ENCODE data around the gene ANK2. TPM values are rescaled to one million over a fixed set of nuclear protein-coding genes. Genes with fewer than 3 reads are reported as not detected.
"Not testable (repeated sequence)": the region's sequence is repeated elsewhere in the genome, so short reads cannot be mapped to it uniquely, and the experiment has no call there.

Gene ANK2
- total and polyA plus RNA-seq, 2 experiments from 2014 or later: 7.7 to 40.4 TPM

GRCh38 chr4:113243312-113243711 lies 193.9 kb downstream of the ANK2 start:
- ATAC-seq: no peak

GRCh38 chr4:113244747-113245146 lies 195.3 kb downstream of the ANK2 start:
- H3K9me3 Mint-ChIP-seq; H3K4me3 ChIP-seq; H3K4me1 ChIP-seq (ENCODE audit: insufficient read depth); H3K4me3 Mint-ChIP-seq; H3K27me3 ChIP-seq (ENCODE audit: insufficient read depth); H3K36me3 ChIP-seq (ENCODE audit: insufficient read depth); DNase-seq (ENCODE audit: low spot score); H3K4me1 Mint-ChIP-seq; H3K27ac Mint-ChIP-seq; H3K79me2 ChIP-seq (replicated peaks; ENCODE audit: insufficient read depth); H3K9me2 ChIP-seq (ENCODE audit: insufficient read depth); H3K4me2 ChIP-seq; H3K27me3 Mint-ChIP-seq (ENCODE audit: insufficient read depth, low read depth, poor library complexity); H4K20me1 ChIP-seq (replicated peaks; ENCODE audit: insufficient read depth); ATAC-seq; H2AFZ ChIP-seq; H3K27ac ChIP-seq (ENCODE audit: low read depth); H3F3A ChIP-seq (replicated peaks; ENCODE audit: low read depth): not testable (repeated sequence)
- peaks cover 13% of the 10 kb centered on the region; the same call in 2 of the 3 replicates for H3K36me3 Mint-ChIP-seq (ENCODE audit: low read depth)

More at GRCh38 chr4:113243312-113243711, 193.9 kb downstream of the ANK2 start:
- peaks cover 13% of the 10 kb centered on the region; the same call in 2 of the 3 replicates for H3K36me3 Mint-ChIP-seq (ENCODE audit: low read depth)
- Histone ChIP-seq H3K36me3 (ENCODE audit: insufficient read depth) (no peaks in the 10 kb centered on the region), H3K4me1 (ENCODE audit: insufficient read depth) (no peaks in the 10 kb centered on the region), H3K27me3 (ENCODE audit: insufficient read depth) (no peaks in the 10 kb centered on the region), H3K79me2 (replicated peaks; ENCODE audit: insufficient read depth) (no peaks in the 10 kb centered on the region), H3K9me2 (ENCODE audit: insufficient read depth) (no peaks in the 10 kb centered on the region), H3K4me3 (no peak overlapping the region), H3F3A (replicated peaks; ENCODE audit: low read depth) (no peaks in the 10 kb centered on the region), H3K27ac (ENCODE audit: low read depth) (no peak overlapping the region), H3K4me2 (no peak overlapping the region), H4K20me1 (replicated peaks; ENCODE audit: insufficient read depth) (no peaks in the 10 kb centered on the region), H2AFZ (no peak overlapping the region)
- DNase-seq (ENCODE audit: low spot score): no peak
- no peak overlapping the region for H3K27ac Mint-ChIP-seq
- no peaks in the 10 kb centered on the region for H3K4me1 Mint-ChIP-seq
- H3K9me3 Mint-ChIP-seq: no peaks in the 10 kb centered on the region
- H3K27me3 Mint-ChIP-seq (ENCODE audit: insufficient read depth, low read depth, poor library complexity): peaks cover 2% of the 10 kb centered on the region
- TF ChIP-seq CREB1 (CRISPR knock-in tag; IDR thresholded peaks at IDR 0.05; ENCODE audit: low read depth) (no peak), STAT1 (IDR thresholded peaks at IDR 0.05; ENCODE audit: unreplicated experiment) (no peak), REST (IDR thresholded peaks at IDR 0.05; ENCODE audit: unreplicated experiment) (no peak), NANOG (IDR thresholded peaks at IDR 0.05; ENCODE audit: borderline replicate concordance) (no peak), POLR2AphosphoS5 (IDR thresholded peaks at IDR 0.05; ENCODE audit: low read depth) (no peak), ETS1 (IDR thresholded peaks at IDR 0.05) (no peak), EZH2phosphoT487 (IDR thresholded peaks at IDR 0.05; ENCODE audit: unreplicated experiment) (no peak), CTCF (conservative IDR thresholded peaks at IDR 0.05; ENCODE audit: low read depth in 2 of 2) (no peak)
- no peak overlapping the region for H3K4me3 Mint-ChIP-seq
